OCI-M2 (cell line): ENCODE results near the gene PTPRT.

Experiments used
- DNase-seq: peaks from one replicate; lab custom pipeline; 2025; ENCODE audit not compliant: unreplicated experiment; lab: John Stamatoyannopoulos, UW

The PTPRT gene

DNA sequence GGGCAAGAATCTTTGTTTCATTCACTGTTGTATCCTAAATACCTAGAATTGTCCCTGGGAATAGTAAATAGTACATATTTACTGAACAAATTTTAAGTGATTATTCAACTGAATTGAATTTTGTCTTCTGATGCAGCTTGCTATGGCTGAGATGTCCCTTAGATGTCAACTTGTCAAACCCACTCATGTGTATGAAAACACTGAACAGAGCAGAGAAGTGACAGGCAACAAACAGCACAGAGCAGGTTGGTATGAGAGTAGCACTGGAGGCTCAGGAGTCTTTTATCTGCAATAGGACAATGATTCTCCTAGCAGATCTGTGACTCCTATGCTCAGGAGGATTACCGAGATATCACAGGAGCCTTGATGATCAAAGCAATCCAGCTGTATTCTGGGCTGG is 1031.4 kb downstream of the PTPRT start:
- DNase-seq = no peak

DNA sequence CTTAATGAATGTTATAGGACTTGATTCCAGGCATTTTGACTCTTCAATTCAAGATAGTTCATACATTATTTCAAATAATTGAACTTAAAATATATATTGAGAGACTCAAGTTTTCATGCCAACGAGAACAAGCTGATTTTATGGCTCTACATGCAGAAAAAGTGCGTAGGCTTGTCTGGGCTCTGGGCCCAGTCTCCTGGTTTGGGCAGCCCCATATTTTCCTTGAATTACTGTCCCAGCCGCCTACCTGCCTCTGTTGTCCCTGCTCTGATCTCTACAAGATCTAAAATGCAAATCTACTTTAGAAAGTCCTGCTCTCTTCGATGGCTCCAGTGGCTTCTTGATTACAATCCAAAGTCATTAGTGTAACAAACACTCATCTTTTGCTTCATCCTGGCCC is 1034.1 kb downstream of the PTPRT start:
- no peak for DNase-seq

GRCh38 chr20:42152575-42152974 is 1037.1 kb downstream of the PTPRT start:
- DNase-seq = no peak

DNA sequence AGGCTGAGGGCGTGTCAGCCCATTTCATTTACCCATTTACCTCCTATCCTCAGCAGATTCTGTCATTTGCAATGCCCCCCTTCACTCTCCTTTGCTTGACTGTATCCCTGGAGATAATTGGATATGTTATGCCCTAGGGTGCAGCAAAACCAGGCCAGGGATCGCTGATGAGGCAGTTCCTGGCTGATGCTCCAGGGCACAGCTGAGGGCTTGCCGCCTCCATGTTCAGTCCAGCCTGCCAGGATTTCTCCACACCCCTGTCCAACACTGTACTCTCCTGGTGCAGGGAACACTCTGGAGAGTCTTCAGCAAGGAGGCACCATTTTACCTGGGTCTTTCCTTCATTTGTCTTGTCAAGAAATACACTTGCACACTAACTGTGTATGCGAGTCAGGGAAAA is 1039.5 kb downstream of the PTPRT start:
- DNase-seq = no peak

- no peak for DNase-seq
Measured at GRCh38 chr20:42138729-42139128, 1051.0 kb downstream of the PTPRT start.

- no peak for DNase-seq
Measured at GRCh38 chr20:42134265-42135098, 1055.2 kb downstream of the PTPRT start.

- no peak for DNase-seq
Measured at GRCh38 chr20:42130810-42131596, 1058.7 kb downstream of the PTPRT start.

DNA sequence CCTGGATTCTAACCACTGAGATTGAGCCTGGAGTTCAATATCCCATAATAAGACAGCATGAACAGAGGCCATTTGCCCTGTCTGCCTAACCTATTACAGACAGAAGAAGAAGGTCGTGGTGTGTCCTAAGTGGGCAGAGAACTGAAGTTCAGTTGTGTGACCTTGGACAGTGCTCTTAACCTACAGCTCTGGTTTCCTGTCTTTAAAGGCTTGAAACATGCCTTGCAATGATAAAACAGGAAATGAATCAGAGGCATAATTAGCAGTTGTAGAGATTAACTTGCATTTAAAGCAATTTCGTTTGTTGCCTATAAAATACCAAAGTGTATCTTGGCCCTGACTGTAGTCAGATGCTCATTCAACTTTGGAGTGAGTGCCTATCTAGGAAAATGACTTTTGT is 1064.3 kb downstream of the PTPRT start:
- no peak for DNase-seq

DNA sequence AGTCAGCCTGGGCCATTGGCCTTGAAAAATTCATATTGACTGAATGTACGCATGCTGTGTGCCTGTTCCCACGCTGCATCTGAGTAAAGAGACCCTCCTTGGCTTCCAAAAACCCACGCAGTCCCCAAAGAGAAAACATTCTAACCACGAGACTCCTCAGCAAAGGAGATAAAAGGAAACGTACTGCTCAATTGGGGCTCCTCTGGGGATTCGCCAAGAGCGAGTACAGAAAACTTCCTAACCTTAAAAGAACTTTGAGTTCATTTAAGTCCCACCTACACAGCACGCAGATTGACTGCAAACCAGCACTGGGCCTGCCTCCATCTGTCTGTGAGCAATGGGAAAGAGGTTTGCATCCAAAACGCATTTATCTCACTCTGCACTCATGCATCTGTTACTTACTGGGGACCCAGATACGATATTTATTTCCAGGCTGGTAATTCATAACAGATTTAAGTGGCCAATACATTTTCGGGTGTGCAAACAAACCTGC is 1065.7 kb downstream of the PTPRT start:
- DNase-seq = no peak

GRCh38 chr20:42118409-42119125 is 1071.1 kb downstream of the PTPRT start:
- DNase-seq = no peak

DNA sequence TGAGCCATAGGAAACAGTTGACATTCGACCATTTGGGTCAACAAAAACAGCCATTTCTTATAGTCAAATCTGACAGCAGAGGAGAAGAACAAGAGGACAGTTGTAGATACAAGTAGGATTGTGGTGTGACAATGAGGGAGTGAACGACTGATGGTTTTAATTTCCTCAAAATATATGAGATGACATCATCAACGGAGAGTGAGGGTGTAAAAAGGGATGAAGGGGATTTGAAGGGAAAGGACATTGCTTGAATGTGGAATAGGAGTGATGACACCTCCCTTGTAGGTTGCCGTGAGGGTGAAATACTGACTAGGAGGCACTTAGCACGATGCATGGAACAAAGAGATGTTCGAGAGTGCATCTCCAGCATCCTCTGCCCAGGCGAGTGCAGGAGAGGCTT is 1071.7 kb downstream of the PTPRT start:
- DNase-seq = no peak

GRCh38 chr20:42113236-42113635 is 1076.5 kb downstream of the PTPRT start:
- no peak for DNase-seq

- DNase-seq = no peak
Measured at GRCh38 chr20:42112161-42112560, 1077.5 kb downstream of the PTPRT start.

- DNase-seq = no peak
Measured at GRCh38 chr20:42111349-42111748, 1078.4 kb downstream of the PTPRT start.

GRCh38 chr20:42110301-42110700 is 1079.4 kb downstream of the PTPRT start:
- DNase-seq = no peak

DNA sequence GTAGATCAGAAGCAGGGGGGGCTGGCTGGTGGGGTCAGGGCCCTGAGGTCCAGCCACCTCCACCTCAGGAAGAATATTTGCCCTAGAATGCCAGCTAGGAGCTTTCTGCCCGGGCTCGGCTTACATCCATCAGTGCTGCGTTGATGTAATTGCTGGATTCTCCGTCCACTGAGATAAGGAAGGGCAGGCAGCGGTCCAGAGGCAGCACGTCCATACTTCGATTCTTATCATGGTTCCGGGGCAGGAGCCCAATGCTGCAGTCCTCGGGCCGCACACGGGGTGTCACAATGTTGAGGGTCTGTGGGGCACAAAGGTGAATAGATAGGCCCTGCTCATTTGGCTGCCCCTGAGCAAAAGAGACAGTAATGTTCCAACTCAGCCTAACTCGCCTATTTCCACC is 1087.7 kb downstream of the PTPRT start:
- no peak for DNase-seq

DNA sequence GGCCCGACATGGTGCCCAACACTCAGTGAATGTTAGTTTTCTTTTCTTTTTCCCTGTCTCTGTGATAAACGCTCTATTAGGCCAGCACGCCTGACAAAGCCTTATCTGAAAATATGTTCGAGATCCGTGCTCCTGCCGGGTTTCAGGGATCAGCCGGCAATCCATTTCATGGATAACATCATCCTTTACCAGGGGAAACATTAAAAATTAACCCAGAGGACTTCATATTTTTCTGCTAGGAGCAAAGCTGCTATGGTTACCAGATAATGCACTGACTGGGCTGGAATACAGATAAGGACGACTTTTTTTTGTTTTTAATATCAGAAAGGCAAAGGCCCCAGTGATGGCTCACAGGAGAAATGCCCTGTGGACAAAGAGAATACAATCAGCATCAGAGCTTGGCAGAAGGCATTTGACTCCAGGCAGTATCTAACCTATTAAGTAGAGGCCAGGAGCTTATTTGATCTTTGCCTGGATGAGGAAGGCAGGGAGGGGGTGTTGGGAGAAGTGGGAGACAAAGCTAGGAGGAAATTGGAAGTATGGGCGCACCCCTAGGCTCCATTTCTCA is 1089.5 kb downstream of the PTPRT start:
- no peak for DNase-seq

- DNase-seq = no peak
Measured at GRCh38 chr20:42099101-42099500, 1090.6 kb downstream of the PTPRT start.

GRCh38 chr20:42098418-42098817 is 1091.3 kb downstream of the PTPRT start:
- DNase-seq = no peak

DNA sequence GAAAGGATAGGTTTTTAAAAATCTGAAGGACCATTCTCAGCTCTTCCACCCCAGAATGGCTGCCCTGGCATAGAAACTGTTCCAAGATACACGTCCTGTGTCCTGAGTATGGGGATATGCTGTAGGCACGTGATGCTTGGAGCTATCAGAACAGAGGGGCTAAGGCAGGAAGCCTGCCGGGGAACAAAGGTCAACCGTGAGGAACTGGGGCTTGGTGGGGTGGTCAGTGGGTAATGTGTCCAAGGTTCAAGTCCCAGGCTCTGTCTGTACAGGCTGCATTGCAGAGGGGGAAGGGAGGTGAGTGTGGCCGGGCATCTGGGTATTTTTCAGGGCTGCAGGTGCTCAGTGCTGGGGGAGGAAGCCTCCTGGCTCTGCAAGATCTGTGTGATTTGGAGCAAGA is 1092.0 kb downstream of the PTPRT start:
- no peak for DNase-seq

DNA sequence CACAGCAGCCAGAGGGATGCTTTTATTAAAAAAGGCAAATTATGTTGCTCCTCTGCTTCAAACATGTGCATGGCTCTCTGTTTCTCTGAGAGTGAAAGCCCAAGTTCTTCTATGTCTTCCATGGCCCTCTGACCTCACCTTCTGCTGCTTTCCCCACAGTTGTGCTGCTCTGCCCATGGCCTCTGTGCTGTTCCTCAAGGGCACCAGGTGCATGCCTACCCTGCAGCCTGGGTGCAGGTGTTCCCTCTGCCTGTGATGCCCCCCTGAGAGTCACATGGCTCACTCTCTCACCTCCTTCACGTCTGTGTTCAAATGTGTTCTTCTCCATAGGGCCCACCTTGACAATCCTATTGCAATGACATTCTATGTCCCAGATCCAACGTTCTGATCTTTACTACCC is 1094.5 kb downstream of the PTPRT start:
- DNase-seq = no peak
